CD4-positive, alpha-beta T cell treated with Interleukin-6 at 100 ng/mL for 8 hours (primary cell): ENCODE data around the gene PECR.
A peak's percentile ranks its signal among the peaks of the same experiment; 100 is the strongest.
"Not testable (repeated sequence)": the region's sequence is repeated elsewhere in the genome, so short reads cannot be mapped to it uniquely, and the experiment has no call there.

Source experiments
- DNase-seq: peaks from one replicate; pipeline ENCODE4 v3.0.0-alpha.2; 2020; ENCODE audit warnings: mixed read lengths, low spot score

PECR gene

DNA sequence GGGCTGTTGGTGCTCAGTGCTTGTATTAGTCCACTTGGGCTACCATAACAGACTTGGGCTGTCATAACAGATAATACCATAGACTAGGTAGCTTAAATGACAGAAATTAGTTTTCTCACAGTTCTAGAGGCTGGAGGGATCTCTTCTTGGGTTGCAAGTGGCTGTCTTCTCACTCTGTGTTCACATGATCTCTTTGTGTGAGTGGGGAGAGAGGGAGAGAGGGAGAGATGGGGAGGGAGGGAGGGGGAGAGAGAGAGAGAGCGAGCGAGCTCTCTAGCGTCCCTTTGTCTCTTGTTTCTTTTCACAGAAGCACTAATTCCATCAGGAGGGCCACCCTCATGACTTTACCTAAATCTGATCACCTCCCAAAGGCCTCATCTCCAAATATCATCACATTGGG lies 23.1 kb upstream of the PECR start:
- no peak for DNase-seq

DNA sequence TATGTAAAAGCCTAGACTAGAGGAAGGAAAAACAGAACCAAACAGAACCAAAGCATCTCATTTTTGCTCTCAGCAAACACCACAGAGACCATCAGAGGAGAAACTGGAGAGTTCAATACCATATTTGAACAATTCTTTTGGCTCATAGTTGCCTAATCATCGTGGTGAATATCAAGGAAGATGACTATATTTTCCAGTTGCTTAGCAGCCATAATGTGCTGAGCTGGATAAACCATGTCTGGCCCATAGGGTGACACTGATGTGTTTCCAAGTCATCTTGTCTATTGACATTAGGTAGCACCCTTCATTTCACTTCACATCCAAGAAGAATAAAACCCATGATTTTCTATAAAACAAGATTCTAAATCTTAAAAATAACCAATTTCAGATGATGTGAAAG lies 21.6 kb upstream of the PECR start:
- no peak for DNase-seq

DNA sequence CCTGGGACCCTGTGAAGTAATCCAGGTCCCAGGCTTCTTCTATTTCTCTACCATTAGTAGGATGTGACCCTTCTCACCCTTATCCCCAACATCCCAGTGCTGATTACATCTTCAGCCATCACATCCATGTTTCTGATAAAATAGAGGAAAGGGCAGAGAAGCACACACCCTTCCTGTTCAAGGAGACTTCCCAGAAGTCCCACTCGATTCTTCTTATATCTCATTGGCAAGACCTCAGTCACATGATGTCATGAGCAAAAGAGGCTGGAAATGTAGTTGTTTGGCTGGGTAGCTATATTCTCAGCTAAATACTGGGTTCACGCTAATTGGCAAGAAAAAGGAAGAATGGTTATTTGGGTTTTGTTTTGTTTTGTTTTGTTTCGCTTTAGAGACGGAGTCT lies 19.5 kb upstream of the PECR start:
- no peak for DNase-seq

DNA sequence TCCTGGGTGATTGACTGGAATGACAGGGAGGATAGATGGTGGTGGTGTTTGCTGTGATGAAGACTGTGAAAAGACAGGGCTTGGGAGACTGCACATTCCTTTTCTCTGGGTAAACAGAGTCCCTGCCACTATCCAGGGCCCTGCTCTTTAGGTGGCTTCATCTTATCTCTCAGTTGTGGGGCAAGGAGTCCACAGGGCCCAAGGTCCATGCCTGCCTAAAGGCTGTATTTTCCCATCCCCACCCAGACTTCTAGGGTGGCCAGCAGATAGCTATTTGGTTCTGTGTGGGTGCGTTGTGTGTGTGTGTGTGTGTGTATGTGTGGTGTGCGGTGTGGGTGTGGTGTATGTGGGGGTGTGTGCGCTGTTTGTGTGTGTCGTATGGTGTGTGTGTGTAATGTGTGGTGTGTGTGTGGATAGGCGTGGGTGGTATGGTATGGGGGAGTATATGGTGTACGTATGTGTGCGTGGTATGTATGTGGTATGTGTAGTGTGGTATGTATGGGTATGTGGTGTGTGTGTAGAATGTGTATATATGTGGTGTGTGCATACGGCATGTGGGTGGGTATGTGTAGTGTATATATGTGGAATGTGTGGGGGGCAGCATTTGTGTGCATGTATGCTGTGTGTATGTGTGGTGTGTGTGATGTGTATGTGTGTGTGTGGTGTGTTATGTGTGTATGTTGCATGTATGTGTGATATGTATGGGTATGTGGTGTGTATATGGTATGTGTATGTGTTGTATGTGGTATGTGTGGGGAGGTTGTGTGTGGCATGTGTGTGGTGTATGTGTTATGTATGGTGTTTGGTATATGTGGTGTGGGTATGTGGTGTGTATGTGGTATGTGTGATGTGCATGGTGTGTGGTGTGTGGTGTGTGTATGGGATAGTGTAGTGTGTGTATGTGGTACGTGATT lies 17.1 kb upstream of the PECR start:
- no peak for DNase-seq

DNA sequence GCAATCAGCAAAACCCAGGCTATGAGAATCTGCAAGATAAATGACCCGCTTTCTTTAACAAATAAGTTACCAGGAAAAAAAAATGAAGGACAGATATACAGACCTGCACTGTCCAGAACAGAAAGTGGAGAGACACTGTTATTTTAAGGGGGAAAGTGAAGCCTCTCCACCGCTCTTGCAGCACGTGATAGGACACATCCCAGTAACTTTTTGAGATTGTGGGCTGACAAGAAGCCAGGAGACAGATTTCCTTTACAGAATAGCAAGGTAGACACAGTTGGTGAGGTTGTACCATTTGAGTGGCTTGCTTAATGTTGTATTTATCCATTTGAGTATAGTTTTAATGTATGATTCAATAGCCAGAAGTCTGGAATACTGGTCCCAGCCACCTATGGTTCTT lies 13.1 kb upstream of the PECR start:
- DNase-seq: no peak

DNA sequence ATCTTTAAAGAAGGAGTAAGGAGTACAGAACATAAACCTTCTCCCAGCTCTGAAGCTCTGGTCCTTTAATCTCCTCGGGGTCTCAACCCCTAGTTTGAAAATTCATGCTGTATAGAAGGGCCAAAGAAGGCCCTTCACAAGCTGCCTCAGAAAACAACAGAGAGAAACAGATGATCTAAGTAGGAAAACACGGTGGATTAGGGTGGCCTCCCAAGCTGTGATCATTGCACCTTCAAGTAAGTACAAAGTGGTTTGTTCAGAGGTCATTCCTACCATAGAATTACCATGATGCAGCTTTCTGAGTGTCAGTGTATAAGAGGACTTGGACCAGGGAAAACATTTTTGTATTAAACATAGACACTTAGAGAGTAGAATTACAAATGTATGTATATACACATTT lies 11.0 kb upstream of the PECR start:
- DNase-seq: no peak

DNA sequence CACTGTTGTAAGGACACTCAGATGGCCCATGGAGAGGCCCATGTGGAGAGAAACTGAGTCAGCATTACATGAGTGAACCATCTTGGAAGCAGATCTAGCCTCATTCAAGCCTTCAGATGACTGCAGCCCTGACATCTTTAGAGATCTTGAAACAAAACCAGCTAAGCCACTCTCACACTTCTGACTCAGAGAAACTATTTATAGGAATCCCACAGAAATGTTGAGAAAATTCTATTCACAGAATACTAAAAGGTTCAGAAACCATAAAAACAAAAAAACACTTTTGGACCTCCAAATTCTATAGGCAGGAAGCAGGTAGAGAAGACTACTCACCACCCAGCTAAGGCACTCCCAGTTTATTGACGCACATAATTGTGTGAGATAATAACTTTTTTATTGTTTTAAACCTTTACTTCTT lies 8.8 kb upstream of the PECR start:
- no peak for DNase-seq

DNA sequence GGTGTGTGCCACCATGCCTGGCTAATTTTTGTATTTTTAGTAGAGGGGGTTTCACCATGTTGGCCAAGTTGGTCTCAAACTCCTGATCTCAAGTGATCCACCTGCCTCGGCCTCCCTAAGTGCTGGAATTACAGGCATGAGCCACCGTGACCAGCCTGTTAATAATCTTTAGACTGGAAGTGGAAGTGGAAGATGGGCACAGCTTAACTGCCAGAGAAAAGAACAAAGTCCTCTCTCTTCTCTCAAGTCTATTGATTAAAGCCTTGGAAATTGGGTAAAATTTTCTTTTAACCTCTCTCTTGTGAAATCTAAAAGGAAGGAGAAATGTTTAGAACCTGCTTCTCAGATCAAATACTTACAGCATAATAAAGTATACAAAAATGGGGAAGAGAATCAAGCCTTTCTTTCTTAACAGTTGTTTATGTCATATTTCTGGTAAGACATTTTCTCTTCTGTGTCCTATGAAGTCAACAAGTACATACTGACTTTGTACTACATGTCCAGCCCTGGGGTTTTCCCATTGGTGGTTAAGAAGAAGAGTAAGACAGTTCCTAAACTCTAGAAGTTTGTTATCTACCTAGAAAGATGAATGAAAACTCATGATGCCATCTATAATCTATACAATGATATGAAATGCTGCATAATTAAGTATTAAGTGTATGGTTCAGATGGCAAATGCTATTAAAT lies 4.7 kb upstream of the PECR start:
- no peak for DNase-seq

DNA sequence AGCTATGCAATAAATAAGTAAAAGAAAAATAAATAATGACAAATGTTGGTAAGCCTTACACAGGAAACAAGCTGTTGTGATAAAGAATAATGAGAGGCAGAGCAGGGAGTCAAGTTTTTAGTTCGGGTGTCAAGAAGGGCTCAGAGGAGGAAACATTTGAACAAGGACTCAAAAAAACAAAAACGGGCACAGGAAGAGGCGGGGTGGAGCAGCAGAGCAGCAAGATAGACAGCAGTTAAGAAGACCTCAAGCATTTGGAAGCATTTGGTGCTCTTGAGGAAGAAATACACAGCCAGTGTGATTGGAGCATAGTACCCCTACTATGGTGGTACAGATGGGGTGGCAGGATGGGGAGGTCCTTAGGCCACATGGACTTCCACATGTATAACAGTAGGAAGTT lies 2.9 kb upstream of the PECR start:
- DNase-seq: peak; percentile 57

DNA sequence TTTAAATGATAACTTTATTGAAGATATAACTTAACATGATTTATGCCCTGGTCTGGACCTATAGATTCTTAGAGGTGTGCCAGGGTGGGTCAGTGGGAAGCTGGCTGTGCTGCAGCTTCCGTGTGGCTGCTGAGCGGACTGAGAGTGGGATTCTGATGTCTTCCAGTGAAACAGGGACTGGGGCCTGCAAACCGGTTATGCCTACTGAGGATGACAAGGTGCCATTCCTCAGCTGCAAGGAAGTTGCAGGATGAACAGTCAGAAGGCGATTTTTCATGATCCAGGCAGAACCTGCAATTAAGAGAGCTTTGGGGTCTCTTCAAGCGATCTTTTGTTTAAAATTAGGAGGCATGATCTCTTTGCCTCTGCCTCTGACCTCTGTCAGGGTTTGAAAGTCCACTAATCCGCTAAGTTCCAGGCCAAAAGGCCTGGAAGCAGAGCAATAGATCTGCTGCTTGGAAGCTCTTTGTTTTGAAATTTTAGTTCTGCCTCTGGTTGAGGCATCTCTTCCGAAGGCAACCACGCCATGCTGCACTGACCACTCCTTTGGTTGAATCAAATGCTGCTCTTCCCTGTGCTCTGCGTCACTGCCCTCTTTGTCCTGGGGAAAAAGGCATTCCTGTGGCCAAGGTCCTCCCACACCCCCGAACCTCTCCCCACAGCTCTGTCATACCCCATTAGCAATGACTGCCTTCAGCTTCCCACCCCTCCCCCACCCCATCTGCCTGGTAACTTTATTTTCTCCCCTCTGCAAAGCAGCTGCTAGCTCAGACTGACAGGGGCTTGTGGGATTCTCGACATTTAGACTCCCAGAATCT lies 2.1 kb upstream of the PECR start:
- DNase-seq: no peak

DNA sequence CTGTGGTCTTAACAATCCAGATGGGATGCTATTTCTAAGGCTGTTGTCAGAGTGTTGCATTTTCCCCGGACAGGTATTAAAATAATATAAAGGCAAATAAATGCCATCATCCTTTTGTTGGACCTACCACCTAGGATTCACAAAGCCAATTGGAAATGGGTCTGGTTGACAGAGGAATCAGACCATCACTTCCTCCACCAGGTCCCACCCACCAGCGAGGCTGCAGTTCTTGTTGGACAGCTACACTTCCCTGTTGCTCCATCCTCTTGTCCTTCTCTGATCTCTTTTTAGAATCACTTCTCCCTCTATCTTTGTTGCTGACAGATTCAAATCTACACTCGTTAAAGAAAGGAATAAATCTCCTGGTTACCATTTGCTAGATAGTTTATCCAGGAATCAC lies 1.2 kb upstream of the PECR start:
- no peak for DNase-seq

DNA sequence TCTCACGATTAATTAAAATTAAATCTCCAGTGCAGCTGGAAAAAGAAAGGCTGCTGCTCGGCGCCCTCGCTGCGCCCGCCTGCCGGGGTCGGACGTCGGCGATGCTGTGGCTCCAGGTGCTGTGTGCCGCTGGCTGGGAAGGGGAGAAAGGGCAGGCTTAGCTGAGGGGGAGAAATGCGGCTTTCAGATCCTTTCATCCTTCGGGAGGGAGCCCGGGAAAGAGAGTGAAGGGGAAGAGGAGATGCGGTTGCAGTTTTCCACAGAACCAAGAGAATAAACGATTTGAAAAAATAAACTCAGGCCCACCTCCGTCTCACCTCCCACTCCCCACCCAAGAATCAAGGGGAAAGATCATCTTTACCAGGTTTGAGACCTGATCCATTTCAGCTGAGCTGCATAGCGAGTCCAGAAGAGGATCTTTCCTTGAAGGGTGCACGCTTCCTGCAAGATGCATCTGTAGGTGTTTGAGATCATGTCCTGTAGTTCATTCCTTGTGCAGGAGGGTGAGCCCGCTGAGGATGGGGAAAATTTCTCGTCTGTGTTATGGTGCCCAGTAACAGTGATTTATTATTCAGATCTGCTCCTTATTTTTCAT lies 605 bp upstream of the PECR start:
- DNase-seq: no peak

DNA sequence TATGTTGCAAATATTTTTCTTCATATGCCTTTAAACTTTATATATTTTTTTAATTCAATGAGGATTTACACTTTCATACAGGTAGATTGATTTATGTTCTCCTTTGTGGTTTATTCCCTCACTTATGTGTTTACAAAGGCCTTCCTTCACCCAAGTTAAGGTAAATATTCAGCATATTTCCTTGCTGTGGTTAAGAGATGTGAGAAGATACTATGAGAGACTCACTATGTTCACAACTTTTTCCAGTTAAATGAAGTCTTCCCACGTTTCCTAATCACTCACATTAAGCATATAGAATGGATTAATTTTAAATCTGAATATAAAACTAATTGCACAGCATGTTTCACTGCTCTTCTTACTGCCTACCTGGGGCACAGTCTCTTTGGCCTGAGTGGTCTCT lies 597 bp downstream of the PECR start:
- no peak for DNase-seq

DNA sequence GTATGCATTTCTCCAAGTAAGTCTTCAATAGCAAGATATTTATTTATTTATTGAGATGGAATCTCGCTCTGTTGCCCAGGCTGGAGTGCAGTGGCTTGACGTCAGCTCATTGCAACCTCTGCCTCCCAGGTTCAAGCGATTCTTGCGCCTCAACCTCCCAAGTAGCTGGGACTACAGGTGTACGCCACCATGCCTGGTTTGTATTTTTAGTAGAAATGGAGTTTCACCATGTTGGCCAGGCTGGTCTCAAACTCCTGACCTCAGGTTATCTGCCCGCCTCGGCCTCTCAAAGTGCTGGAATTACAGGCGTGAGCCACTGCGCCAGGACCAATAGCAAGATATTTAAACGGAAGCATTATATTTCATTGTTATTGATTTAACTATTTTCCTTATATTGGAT lies 1.6 kb downstream of the PECR start:
- DNase-seq: not testable (repeated sequence)

DNA sequence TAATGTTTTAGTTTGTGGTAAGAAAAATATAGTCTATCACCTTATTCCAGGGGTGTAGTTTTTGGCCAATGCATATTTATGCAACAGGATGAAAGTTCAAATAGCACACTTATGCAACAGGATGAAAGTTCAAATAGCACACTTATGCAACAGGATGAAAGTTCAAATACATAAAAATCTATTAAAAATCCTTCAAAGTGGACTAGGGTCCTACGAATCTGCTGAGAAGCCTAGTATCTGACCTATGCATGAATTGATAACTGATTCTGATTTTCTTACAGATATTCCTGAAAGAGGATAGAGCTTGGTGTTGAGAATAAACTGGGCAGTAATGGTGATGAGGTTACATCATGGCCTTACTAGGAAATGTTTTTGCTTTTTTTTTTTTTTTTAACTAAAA lies 2.8 kb downstream of the PECR start:
- no peak for DNase-seq

DNA sequence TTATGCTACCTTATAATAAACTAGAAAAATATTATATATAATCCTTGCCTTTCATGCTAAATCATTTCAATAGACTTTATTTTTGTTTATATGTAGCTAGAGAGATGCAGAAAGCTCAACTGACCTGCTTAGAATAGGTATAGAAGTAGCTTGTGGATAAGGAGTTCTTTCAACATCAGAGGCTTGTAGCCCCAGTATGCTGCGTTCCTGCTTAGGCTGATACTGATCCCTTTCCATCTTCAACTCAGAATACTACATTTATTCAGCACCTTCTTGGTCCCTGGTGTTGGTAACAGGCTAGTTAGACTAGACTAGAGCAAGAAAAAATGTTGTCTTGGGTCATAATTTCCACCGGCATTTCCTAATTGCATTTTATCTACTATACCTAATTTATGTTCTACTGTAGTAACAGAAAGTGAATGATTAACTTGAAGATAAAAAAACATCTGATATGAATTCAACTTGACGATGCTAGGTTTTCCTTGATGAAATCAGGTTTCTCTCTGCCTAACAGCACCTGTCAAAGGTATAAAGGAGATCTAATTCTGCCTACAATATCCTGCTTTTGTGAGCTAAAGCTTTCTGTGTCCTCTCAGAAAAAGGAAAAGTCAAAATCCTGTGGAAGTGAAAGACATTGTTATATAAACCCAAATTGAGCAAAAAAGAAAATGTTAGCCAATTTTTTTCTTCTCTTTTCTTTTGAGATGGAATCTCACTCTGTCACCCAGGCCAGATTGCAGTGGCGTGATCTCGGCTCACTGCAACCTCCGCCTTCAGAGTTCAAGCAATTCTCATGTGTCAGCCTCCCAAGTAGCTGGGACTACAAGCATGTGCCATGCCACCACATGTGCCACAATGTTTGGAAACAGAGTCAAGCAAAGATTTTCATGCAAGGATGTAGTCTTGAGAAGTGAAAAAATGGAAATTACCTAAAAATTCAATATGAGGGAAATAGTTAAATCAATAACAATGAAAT lies 5.8 kb downstream of the PECR start:
- no peak for DNase-seq

DNA sequence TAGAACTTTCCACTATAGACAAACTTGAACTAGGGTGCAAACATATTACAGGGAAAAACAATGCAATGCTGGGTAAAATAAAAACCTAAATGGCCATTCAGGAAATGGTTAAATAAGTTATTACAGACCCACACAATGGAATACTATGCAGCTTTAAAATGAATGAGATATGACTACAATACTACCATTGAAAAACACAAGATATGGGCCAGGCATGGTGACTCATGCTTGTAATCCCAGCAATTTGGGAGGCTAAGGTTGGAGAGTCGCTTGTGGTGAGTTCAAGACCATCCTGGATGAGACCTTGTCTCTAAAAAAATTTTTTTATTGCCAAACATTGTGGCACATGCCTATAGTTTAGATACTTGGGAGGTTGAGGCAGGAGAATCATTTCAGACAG lies 6.8 kb downstream of the PECR start:
- DNase-seq: no peak

DNA sequence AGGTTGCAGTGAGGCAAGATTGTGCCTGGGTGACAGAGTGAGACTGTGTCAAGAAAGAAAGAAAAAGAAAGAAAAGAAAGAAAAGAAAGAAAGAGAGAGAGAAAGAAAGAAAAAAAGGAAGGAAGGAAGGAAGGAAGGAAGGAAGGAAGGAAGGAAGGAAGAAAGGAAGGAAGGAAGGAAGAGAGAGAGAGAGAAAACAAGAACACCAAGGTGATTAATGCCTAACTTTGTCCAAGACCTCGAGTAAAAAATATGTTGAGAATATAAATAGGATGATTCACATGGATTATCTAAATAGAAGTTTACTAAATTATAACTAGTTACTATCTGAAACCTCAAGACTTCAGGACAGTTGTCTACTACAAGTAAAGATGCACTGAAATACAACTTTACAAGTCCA lies 7.2 kb downstream of the PECR start:
- DNase-seq: no peak

DNA sequence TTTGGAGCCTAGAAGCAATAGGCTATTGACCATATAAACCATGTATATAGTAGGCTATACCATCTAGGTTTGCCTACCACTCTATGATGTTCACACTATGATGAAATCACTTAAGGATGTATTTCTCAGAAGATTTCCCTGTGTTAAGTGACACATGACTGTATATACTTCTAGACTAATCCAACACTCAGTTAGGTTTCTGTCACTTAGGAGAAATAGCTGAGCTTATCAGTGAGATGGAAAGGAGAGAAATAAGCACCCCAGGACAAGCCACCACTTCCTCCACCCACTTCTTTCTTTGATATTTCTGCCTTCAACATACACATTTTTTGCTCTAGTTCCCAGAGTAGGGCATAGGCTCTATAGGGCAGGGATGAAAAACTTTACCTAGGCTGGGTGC lies 7.8 kb downstream of the PECR start:
- no peak for DNase-seq

DNA sequence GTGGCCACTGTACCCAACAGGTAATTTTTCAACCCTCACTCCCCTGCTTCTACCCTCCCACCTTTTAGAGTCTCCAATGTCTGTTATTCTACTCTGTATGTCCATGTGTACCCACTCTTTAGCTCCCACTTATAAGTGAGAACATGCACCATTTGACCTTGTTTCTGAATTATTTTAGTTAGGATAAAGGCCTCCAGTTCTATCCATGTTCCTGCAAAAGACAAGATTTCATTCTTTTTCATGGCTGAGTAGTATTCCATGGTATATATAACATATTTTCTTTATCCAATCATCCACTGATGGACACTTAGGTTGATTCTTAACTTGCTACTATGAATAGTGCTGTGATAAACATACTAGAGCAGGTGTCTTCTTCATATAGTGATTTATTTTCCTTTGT lies 9.1 kb downstream of the PECR start:
- no peak for DNase-seq
